Activated naive CD8-positive, alpha-beta T cell treated with anti-CD3 and anti-CD28 coated beads, Interleukin-2, amount 50 U/mL, for 16 hours (primary cell): ENCODE data around the gene SHISA8.

Experiments used
- DNase-seq: peaks from one replicate; pipeline ENCODE4 v3.0.0-alpha.2; 2020; ENCODE audit warnings: low read depth, low spot score

Gene SHISA8

DNA sequence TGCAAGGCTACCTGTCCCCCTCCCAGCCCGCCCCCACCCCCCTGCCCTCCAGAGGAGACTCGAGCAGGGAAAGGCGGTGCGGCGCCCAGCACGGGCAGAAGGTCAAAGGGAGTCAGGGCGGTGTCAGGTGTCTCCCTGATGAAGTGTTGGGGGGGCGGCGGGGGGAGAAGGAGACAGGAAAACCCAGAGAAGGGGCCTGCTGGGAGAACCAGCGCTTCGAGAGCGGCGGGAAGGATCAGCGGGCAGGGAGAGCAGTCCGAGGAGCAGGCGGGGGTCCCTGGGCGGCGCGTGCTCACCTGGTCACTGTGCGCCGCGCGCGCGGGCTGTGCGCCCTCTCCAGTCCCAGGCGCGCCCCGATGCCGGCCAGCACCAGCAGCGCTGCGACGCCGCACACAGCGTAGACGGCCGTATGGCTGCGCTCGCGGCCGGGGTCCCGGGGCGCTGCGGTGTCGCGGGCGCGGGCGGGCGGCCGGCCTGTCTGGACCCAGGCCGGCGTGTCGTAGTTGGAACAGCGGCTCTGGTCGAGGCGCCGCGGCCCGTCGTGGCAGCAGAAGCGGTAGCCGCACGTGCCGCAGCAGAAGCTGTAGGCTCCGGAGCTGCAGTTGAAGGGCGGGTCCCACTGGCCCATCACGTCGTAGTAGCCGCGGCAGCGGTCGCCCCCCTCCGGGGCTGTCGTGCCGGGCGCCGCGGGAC is 886 bp downstream of the SHISA8 start:
- DNase-seq, result no peak

DNA sequence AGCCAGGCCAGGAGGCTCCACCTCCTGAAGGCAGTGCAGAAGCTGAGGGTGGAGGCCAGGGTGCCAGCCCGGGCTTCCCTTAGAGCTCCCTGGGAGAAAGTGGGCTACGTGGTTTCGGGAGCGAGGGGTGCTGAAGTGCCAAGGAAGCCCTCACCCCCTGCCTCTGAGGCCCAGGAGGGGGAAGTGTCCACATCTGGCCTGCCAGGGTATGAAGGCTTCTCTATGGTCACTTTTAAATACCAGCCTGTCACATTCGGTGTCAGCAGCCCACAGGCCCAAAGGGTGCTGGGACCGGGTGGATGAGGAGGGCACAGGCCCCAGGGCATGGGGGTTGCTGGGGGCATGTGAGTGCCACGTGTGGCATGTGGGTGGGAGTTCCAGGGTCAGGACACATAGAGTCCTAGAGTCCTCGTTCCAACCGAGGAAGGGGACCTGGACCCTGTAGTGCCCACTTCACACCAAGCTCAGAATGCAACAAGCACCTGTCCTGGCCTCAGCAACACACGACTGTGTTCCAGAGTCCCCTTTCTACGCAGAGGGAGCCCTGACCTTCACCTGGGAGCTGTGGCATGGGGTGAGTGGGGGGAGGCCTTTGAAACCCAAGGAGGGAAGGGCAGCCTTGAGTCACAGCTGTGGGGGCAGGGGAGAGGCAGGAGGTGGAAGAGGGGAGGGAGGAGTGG is 1.7 kb downstream of the SHISA8 start:
- no peak for DNase-seq

DNA sequence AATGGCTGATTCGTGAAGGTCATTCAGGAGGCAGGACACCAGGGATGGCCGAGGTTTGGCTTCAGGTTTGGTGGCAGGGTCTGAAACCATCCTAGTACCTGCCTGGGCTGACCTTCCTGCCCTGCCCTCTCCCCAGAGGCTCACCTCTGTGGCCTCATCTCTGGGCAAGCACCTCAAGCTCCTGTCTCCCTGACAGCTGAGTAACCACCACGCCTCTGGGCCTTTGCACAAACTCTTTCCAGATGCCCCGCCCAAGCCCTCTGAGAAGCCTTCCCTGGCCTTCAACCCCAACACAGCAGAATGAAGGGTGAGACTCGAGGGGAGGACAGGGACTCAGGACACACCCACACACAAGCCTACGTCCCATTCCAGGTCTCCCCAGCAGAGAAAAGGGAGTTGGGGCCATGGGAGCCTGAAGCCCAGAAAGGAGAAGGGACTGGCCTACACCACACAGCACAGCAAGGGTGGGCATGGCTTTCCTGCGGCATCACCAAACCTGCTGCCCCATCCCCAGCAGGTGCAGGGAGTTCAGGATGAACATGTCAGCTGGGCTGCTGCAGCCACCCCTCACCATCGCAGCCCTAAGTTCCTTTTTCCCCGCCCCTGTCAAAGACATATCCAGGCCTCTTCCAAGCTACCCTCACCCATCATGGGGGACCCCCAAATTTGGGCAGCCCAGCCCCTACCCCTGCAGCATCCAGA is 2.4 kb downstream of the SHISA8 start:
- DNase-seq, result no peak

- DNase-seq, result no peak
Observed at GRCh38 chr22:41911001-41911611, 3.8 kb downstream of the SHISA8 start.

GRCh38 chr22:41910050-41911000 is 4.5 kb downstream of the SHISA8 start:
- DNase-seq, result no peak

GRCh38 chr22:41909310-41910049 is 5.4 kb downstream of the SHISA8 start:
- no peak for DNase-seq

DNA sequence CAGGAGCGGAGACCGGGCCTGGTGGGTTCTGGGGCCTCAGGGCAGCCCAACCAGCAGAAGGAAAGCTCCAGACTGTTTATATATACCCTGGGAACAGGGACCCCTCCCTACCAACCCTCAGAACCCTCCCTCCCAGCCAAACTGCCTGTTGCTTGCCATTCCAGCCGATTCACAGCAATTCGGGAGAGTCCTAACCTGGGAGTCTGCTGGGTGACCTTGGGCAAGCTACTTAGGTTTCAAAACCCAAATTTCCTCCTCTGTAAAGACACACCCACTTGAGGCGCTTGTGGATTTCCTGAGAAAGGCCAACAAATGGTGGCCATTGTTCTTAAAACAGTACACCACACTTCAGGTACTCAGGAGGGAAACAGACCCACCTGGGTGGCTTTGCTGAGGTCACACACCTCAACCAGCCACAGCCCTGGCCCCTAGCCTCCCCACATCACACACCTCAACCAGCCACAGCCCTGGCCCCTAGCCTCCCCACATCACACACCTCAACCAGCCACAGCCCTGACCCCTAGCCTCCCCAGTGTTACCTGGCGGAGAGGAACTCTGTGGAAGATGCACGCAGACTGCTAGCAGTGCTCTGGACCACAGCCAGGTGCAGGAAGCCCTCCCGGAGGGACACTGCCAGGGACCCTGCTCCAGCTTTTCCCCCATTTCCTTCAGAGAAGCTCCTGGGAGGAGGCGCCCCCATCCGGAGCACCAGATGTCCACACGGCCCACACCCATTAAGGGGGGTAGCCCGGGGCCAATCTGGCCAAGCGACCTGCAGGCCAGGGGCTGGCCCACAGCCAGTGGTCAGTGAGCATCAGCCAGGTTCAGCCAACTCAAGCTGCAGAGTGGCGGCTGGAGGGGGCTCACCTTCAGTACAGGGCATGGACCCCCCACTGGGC is 6.2 kb downstream of the SHISA8 start:
- no peak for DNase-seq

- no peak for DNase-seq
Observed at GRCh38 chr22:41907436-41908401, 7.2 kb downstream of the SHISA8 start.

DNA sequence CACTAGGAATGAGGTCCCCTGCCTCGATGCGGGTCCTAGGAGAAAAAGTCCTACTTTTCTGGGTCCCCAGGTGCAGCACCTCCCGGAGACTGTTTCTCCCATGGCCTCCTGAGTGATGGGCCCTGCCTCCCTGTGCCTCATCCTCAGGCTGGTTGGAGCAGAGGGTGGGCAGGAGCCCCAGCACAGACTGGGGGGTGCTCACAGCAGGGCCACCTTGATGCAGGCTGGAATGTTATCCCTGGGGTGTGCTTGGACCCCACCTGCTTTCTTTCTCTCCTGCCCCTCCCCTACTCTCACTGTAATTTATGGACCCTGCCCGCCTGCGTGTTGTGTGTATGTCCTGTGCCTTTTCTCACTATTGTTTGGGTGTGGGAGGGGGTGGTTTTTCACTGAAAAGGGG is 8.1 kb downstream of the SHISA8 start:
- no peak for DNase-seq

DNA sequence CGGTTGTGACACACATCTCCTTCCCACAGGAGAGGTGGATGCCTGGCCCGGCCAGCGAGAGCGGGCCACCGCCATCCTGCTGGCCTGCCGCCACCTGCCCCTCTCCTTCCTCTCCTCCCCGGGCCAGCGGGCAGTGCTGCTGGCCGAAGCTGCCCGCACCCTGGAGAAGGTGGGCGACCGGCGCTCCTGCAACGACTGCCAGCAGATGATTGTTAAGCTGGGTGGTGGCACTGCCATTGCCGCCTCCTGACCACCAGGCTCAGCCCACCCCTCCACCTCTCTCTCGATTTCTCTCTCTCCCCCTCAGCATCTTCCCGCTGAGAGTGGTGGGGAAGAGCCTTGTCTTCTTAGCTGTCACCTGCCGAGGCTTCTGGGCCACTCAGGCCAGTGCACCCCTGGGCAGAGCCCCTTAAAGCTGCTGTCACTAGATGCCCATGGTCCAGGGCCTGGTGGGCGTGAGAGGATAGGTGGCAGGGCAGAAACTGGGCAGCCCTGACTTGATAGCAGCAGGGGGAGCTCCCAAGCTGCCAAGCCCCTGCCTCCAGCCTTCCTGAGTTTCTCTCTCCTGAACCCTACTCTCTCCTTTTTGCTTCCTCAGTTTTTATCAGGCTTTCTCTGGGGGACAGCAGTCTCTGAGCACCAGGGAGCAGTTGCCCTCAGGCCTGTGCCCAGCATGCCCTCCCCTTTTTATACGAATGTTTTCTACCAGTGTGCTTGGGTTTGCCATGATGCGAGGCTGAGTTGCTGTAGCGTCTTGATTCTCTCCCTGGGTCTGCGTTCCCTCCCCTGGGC is 9.3 kb downstream of the SHISA8 start:
- no peak for DNase-seq

- DNase-seq, result no peak
Observed at GRCh38 chr22:41904450-41905410, 10.1 kb downstream of the SHISA8 start.

DNA sequence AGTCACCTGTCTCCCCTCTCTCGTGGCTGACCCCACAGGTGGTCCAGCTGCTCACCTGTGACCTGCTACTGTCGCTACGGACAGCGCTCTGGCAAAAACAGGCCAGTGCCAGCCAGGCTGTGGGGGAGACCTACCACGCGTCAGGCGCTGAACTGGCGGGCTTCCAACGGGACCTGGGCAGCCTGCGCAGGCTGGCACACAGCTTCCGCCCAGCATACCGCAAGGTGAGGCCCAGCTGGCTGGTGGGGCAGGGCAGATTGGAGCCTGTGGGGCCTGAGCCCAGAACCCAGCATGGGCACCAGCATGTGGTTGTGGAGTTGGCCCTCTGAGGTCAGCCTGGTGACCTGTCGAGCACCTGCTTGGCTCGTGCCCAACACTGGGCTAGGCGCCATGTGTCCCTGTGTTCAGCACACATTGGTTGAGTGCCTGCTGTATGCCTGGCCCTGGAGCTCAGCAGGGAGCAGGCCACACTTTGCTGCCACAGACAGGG is 11.9 kb downstream of the SHISA8 start:
- DNase-seq, result no peak

DNA sequence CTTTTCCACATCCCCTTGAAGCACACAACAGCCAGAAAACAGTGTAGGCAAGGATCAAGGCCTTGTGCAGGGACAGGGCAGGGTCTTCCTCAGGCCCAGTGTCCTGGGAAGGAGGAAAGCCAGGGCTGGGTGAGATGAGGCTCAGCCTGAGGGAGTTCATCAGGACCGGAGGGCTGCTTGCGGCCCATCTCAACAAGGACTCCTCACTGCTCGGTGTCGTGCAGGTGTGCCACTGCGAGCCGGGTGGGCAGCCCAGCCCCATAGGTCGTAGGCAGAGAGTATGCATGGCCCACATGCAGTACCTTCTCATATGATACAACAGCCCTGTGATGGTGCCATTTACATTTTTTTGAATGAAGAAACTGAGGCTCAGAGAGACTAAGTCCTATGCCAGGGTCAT is 12.9 kb downstream of the SHISA8 start:
- DNase-seq, result no peak

DNA sequence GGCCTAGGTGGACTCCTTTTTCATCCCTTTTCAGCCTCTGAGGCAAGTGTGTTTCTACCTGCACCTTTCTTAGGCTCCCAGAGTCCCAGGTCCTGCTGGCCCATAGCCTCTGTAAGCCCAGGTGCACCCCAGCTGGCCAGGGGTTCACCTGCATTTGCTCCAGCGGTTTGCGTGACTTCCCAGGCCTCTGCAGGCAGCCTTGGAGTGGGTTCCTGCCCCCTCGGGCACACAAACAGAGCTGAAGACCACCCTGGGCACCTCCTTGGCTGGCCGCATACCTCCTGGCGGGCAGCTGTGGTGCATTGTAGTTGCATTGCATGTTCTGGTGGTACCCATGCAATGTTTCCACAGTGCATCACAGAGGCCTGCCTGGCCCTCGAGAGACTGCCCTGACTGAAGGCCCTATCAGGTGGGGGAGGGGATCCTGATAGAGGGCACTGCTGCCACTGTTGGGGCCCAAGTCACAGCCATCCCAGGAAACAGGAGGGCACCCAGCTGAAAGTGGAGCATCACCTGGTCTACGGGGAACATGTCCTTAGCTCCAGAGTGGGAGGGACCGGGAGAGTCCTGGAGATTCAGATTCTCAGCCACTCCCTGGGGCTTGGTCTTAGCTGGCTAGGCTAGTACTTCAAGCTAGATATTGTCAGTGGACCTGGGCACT is 14.1 kb downstream of the SHISA8 start:
- no peak for DNase-seq

DNA sequence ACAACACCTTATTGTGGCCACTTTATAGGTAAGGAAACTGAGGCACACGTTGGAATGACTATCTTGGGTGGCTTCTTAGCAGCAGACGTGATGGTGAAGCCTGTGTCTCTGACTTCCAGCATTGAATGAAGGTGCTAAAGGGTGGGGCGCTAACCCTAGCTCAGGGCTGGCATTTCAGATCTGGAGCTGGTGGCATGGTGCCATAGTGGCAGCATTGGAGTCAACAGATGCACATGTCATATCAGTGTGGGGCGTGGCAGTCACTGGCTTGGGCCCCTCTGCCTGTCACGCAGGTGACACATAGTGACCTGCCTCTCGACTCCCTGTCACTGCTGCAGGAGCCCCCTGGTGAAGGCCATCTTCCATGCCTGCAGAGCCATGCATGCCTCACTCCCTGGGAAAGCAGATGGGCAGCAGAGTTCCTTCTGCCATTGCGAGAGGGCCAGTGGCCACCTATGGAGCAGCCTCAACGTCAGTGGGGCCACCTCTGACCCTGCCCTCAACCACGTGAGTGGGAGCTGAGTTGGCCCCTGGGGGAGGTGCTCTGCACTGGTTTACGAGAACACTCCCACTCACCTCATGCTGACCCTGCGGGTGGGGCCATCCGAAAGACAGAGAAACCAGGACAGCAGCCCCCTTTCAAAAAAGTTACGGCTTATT is 14.8 kb downstream of the SHISA8 start:
- no peak for DNase-seq
